MM.1S (cell line): Measurements from ENCODE around the gene GNPTAB.
"Not testable (repeated sequence)": the region's sequence is repeated elsewhere in the genome, so short reads cannot be mapped to it uniquely, and the experiment has no call there.

Source experiments
- DNase-seq: peaks from one replicate; pipeline ENCODE4 v3.0.0-alpha.2; 2015
- H2AFZ ChIP-seq: fragments of 300-600 bp; sonication (generic); 2 replicates; pipeline ENCODE4 v1.6.0; 2016; ENCODE audit warnings: antibody characterized with exemption, low read length
- H3F3A ChIP-seq: fragments of 300-600 bp; sonication (generic); 2 replicates; pipeline ENCODE4 v1.6.1; 2016; ENCODE audit warnings: mild to moderate bottlenecking, antibody characterized with exemption, low read length, moderate library complexity, mixed read lengths; ENCODE audit not compliant: insufficient read depth
- H3K27ac ChIP-seq: fragments of 300-600 bp; sonication (generic); 2 replicates; pipeline ENCODE4 v1.5.1; 2016; ENCODE audit warnings: mild to moderate bottlenecking, low read length
- H3K27me3 ChIP-seq: fragments of 300-600 bp; sonication (generic); replicated peaks from 2 replicates; pipeline ENCODE4 v1.6.0; 2016; ENCODE audit warnings: low read length; ENCODE audit not compliant: insufficient read depth
- H3K36me3 ChIP-seq: fragments of 300-600 bp; sonication (generic); replicated peaks from 2 replicates; pipeline ENCODE4 v1.6.1; 2016; ENCODE audit warnings: mild to moderate bottlenecking, low read length, mixed read lengths; ENCODE audit not compliant: insufficient read depth
- H3K4me1 ChIP-seq: fragments of 300-600 bp; sonication (generic); 2 replicates; pipeline ENCODE4 v1.6.1; 2016; ENCODE audit warnings: low read length, mixed read lengths
- H3K4me2 ChIP-seq: fragments of 300-600 bp; sonication (generic); 2 replicates; pipeline ENCODE4 v1.6.0; 2016; ENCODE audit warnings: low read depth, low read length
- H3K4me3 ChIP-seq: fragments of 300-600 bp; sonication (generic); 2 replicates; pipeline ENCODE4 v1.5.1; 2016; ENCODE audit warnings: low read length, mixed read lengths
- H3K79me2 ChIP-seq: fragments of 300-600 bp; sonication (generic); 2 replicates; pipeline ENCODE4 v1.6.1; 2016; ENCODE audit warnings: mixed run types, low read length, mixed read lengths
- H3K9ac ChIP-seq: fragments of 300-600 bp; sonication (generic); 2 replicates; pipeline ENCODE4 v1.6.1; 2016; ENCODE audit warnings: low read length, mixed read lengths
- H3K9me2 ChIP-seq: fragments of 300-600 bp; sonication (generic); replicated peaks from 2 replicates; pipeline ENCODE4 v1.6.1; 2016; ENCODE audit warnings: mild to moderate bottlenecking, low read length, mixed read lengths; ENCODE audit not compliant: insufficient read depth
- H3K9me3 ChIP-seq: fragments of 300-600 bp; sonication (generic); replicated peaks from 2 replicates; pipeline ENCODE4 v1.6.1; 2016; ENCODE audit warnings: mild to moderate bottlenecking, low read length, mixed read lengths; ENCODE audit not compliant: insufficient read depth
- H4K20me1 ChIP-seq: fragments of 300-600 bp; sonication (generic); 2 replicates; pipeline ENCODE4 v1.6.1; 2016; ENCODE audit warnings: mild to moderate bottlenecking, low read length, moderate library complexity, mixed read lengths; ENCODE audit not compliant: insufficient read depth
- EZH2 ChIP-seq: fragments of 300-600 bp; sonication (generic); optimal IDR thresholded peaks from 2 replicates; pipeline ENCODE3; 2017; ENCODE audit warnings: low read depth, mild to moderate bottlenecking, antibody characterized with exemption, low read length, mixed read lengths
- EZH2phosphoT487 ChIP-seq: fragments of 300-600 bp; sonication (generic); IDR thresholded peaks from 2 replicates; pipeline ENCODE4 v1.6.1; 2018; ENCODE audit warnings: antibody characterized with exemption, low read length
- TF ChIP-seq, protein P1 (sequence below): fragments of 300-600 bp; sonication (generic); IDR thresholded peaks from 2 replicates; pipeline ENCODE4 v1.5.1; 2016; ENCODE audit warnings: antibody characterized with exemption, low read length, mixed read lengths

GNPTAB gene

DNA sequence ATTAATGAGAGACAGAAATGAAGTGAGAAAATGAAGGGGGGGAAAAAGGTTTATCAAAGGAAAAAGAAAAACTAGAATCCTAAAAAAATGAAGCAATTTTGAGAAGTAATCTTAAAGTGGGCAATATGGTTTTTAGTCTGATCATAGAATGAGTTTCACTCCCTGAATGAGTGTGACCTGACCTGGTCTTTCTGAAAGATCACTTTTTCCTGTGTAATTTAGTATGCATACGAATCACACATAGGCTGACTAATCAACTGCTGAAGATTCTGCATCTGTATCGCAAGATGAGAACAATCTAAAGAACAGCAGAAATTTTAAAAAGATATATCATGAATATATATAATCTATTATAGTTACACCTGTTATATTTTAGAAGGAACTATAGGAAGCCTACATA lies 11.3 kb downstream of the GNPTAB start:
- H2AFZ ChIP-seq = no peak overlapping the region
- H3K4me2 ChIP-seq = no peak overlapping the region
- no peak overlapping the region for H3K9ac ChIP-seq
- H3K9me2 ChIP-seq = no peaks in the 10 kb centered on the region
- no peak overlapping the region for H3K4me3 ChIP-seq
- no peak overlapping the region for H3K27ac ChIP-seq
- H3F3A ChIP-seq = 0 out of 2 replicates have a peak, but pooled peaks cover 7% of the 10 kb centered on the region
- no peaks in the 10 kb centered on the region for H3K27me3 ChIP-seq
- peaks cover 97% of the 10 kb centered on the region for H3K79me2 ChIP-seq
- TF ChIP-seq, protein P1, sequence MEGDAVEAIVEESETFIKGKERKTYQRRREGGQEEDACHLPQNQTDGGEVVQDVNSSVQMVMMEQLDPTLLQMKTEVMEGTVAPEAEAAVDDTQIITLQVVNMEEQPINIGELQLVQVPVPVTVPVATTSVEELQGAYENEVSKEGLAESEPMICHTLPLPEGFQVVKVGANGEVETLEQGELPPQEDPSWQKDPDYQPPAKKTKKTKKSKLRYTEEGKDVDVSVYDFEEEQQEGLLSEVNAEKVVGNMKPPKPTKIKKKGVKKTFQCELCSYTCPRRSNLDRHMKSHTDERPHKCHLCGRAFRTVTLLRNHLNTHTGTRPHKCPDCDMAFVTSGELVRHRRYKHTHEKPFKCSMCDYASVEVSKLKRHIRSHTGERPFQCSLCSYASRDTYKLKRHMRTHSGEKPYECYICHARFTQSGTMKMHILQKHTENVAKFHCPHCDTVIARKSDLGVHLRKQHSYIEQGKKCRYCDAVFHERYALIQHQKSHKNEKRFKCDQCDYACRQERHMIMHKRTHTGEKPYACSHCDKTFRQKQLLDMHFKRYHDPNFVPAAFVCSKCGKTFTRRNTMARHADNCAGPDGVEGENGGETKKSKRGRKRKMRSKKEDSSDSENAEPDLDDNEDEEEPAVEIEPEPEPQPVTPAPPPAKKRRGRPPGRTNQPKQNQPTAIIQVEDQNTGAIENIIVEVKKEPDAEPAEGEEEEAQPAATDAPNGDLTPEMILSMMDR = no peak
- H3K9me3 ChIP-seq = no peaks in the 10 kb centered on the region
- H3K36me3 ChIP-seq = no peaks in the 10 kb centered on the region
- DNase-seq = no peak
- H4K20me1 ChIP-seq = peaks cover 13% of the 10 kb centered on the region
- peaks cover 16% of the 10 kb centered on the region for H3K4me1 ChIP-seq

- not testable (repeated sequence) for H3F3A ChIP-seq, H3K4me2 ChIP-seq, H3K9ac ChIP-seq, H3K27me3 ChIP-seq, H3K9me2 ChIP-seq, H3K4me3 ChIP-seq, H3K36me3 ChIP-seq, DNase-seq, H2AFZ ChIP-seq, H3K9me3 ChIP-seq, H3K27ac ChIP-seq
- Histone ChIP-seq H4K20me1 (peaks cover 13% of the 10 kb centered on the region), H3K79me2 (peaks cover 98% of the 10 kb centered on the region), H3K4me1 (peaks cover 12% of the 10 kb centered on the region)
Observed at GRCh38 chr12:101818689-101819088, 12.1 kb downstream of the GNPTAB start.

- Histone ChIP-seq H2AFZ (no peak overlapping the region), H3K9me2 (no peaks in the 10 kb centered on the region), H3K36me3 (no peaks in the 10 kb centered on the region), H3F3A (no peaks in the 10 kb centered on the region), H3K4me2 (no peak overlapping the region), H3K79me2 (peaks cover 98% of the 10 kb centered on the region), H3K4me3 (no peak overlapping the region), H3K9me3 (no peaks in the 10 kb centered on the region), H4K20me1 (peaks cover 18% of the 10 kb centered on the region), H3K27me3 (no peaks in the 10 kb centered on the region), H3K9ac (no peak overlapping the region), H3K27ac (no peak overlapping the region), H3K4me1 (peaks cover 8% of the 10 kb centered on the region)
- no peak for DNase-seq
- TF ChIP-seq EZH2phosphoT487 = no peak
- TF ChIP-seq, protein P1 = no peak
- TF ChIP-seq EZH2 = no peak
Observed at GRCh38 chr12:101813117-101813516, 17.6 kb downstream of the GNPTAB start.

DNA sequence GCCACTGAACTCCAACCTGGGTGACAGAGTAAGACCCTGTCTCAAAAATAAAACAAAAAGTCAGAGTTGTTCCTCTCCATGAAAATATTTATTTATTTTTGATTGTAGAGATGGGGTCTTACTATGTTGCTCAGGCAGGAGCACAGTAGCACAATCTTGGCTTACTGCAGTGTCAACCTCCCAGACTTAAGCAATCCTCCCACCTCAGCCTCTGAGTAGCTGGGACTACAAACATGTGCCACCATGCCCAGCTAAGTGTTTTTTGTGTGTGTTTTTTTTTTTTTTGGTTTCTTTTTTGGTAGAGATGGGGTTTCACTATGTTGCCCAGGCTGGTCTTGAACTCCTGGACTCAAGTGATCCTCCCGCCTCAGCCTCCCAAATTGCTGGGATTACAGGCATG lies 18.0 kb downstream of the GNPTAB start:
- Histone ChIP-seq H4K20me1 (peaks cover 18% of the 10 kb centered on the region), H3K79me2 (peaks cover 98% of the 10 kb centered on the region)
- H3F3A ChIP-seq, H3K9ac ChIP-seq, H3K9me3 ChIP-seq, DNase-seq, H3K4me3 ChIP-seq, H3K27ac ChIP-seq, H3K4me1 ChIP-seq, H3K36me3 ChIP-seq, H3K4me2 ChIP-seq, H3K27me3 ChIP-seq, H3K9me2 ChIP-seq, H2AFZ ChIP-seq: not testable (repeated sequence)

DNA sequence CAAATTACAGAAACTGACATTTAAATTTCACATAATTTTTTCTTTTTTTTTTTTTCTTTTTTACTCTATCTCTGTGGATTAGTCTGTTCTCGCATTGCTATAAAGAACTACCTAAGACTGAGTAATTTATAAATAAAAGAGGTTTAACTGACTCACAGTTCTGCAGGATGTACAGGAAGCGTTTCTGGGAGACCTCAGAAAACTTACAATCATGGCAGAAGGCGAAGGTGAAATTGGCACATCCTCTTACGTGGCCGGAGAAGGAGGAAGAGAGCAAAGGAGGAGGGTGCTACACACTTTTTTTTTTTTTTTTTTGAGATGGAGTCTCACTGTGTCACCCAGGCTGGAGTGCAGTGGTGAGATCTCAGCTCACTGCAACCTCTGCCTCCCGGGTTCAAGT lies 19.4 kb downstream of the GNPTAB start:
- H3K9me3 ChIP-seq, H3K4me1 ChIP-seq, H3K36me3 ChIP-seq, H2AFZ ChIP-seq, H3K9me2 ChIP-seq, H3K4me3 ChIP-seq, H3K9ac ChIP-seq, DNase-seq, H3K4me2 ChIP-seq, H3K27ac ChIP-seq, H3K27me3 ChIP-seq, H3F3A ChIP-seq: not testable (repeated sequence)
- peaks cover 98% of the 10 kb centered on the region for H3K79me2 ChIP-seq
- H4K20me1 ChIP-seq = peaks cover 18% of the 10 kb centered on the region; the same call in 1 of the 2 replicates
